Ovary (tissue), 9 donors: ENCODE measurements around the gene RASA3. TPM values are rescaled to one million over a fixed set of nuclear protein-coding genes. Genes with fewer than 3 reads are reported as not detected.

Experiments used
- DNase-seq, 5 donors: peaks; one replicate each; pipeline ENCODE4 v3.0.0-alpha.2; 2019 to 2020
- H3K27ac ChIP-seq, 2 donors: fragments of 200-600 bp; one replicate each; pipeline versions ENCODE4 v1.5.1 to v1.8.0; 2019 to 2022
- H3K27me3 ChIP-seq: fragments of 200-600 bp; one replicate; pipeline ENCODE4 v1.8.0; 2022
- H3K36me3 ChIP-seq: fragments of 200-600 bp; sonication (generic); one replicate; pipeline ENCODE4 v1.5.1; 2019
- H3K4me1 ChIP-seq: one replicate; pipeline ENCODE4 v1.8.1; 2013; ENCODE audit warnings: mild to moderate bottlenecking, moderate library complexity; ENCODE audit not compliant: insufficient read depth
- H3K4me3 ChIP-seq: fragments of 200-600 bp; sonication (generic); one replicate; pipeline ENCODE4 v1.5.1; 2017
- H3K9me3 ChIP-seq, 2 donors: fragments of 200-600 bp in 1 of 2; sonication (generic) in 1 of 2; one replicate each; pipeline versions ENCODE4 v1.5.1 to v1.8.1; 2013 to 2019; ENCODE audit warnings: mild to moderate bottlenecking in 1 of 2, moderate library complexity in 1 of 2
- EP300 ChIP-seq: sonication (generic); formaldehyde crosslinking; IDR thresholded peaks from one replicate; pipeline ENCODE4 v1.6.1; 2017; ENCODE audit warnings: antibody characterized with exemption
- POLR2A ChIP-seq: fragments of 450-650 bp; IDR thresholded peaks from one replicate; pipeline ENCODE4 v1.6.1; 2017; ENCODE audit warnings: antibody characterized with exemption, mild to moderate bottlenecking, moderate library complexity
- WGBS, 3 donors: extraction: QIAGEN DNeasy Blood & Tissue Kit in 1 of 3; methylation state at CpG; one replicate each; pipeline versions ENCODE4 v1.1.5 to v1.1.7; 2013 to 2017; 5-methylcytosine and 5-hydroxymethylcytosine counted together
- intact Hi-C, 4 donors: fragments of 100-400 bp; cut with DNase I; formaldehyde crosslinking; loops; one replicate each; pipeline versions ENCODE4 v1.11.0 to v1.15.1; 2022 to 2023
- polyA plus RNA-seq, 2 donors: library from polyadenylated mRNA; stranded (reverse); fragments of 200-250 nt in 1 of 2; fragments of 350-450 nt in 1 of 2; fragmentation: Illumina TruSeq in 1 of 2; extraction: RNeasy Lipid Tissue Mini Kit (QIAGEN cat#74804) in 1 of 2; gene quantifications; one replicate each; pipeline ENCODE4 v1.2.3, GENCODE V29; 2013 to 2014
- total RNA-seq, 7 donors: library from RNA; depleted of rRNA in 2 of 7; stranded (reverse); fragments of >200 nt in 2 of 7; fragmentation: NEBNext Ultra II Directional in 3 of 7; extraction: Animal tissue kit (Norgen Biotek cat#: 25700) in 3 of 7; gene quantifications; one replicate each; pipeline versions ENCODE4 v1.1.0 to v1.2.4, GENCODE V29; 2016 to 2023
- TF ChIP-seq, protein P1 (sequence below), 3 donors: fragments of 450-650 bp in 2 of 3; fragments of 200-600 bp in 1 of 3; IDR thresholded peaks; one replicate each; pipeline versions ENCODE4 v1.5.1 to v1.8.0; 2016 to 2022; ENCODE audit warnings: antibody characterized with exemption in 3 of 3, mild to moderate bottlenecking in 1 of 3
- donor health status: DM: no; HTN: no; CAD: no; lungs with moderate emphysema.
- donor health status: DM: no; HTN: no; CAD: no.
- donor health status: Bipolar disorder and iron deficiency.
- donor health status: DM: yes; HTN: yes; CAD: no.
- donor health status: DM: no; HTN: no; CAD: no.
- donor health status: DM: yes; HTN: yes; CAD: no.

RASA3 gene
- total and polyA plus RNA-seq, 9 donors: 5.4 to 16.9 (median 9.4) TPM

DNA sequence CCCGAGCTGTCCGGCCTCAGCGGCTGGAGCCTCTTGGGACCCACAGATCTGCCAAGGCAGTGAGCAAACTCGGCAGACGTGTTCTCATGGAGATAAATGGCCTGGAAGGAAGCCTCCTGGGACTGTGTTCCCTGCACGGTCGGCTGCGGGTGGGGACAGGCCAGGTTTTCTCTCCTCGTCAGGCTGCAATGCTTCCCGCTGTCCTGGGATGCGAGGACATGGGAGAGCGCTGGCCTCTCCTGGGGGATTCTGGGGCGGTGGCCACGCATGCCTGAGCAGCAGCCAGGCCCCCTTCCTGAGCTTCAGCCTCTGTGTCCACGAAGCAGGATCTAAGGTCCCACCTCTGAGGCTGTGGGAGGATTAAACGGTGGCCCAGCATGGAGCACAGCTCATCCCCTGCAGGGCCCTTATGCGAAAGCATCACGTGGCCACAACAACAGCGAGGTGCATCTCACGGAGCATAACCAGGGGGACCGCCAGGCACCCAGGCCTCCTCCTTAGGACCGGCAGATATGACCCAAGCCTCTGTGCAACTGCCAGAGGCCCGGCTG is 137.3 kb downstream of the RASA3 start:
- DNase-seq: no peak
- intact Hi-C loops: no loop called here
- no peak overlapping the region for H3K27ac ChIP-seq
- TF ChIP-seq POLR2A: no peak
- TF ChIP-seq, protein P1, sequence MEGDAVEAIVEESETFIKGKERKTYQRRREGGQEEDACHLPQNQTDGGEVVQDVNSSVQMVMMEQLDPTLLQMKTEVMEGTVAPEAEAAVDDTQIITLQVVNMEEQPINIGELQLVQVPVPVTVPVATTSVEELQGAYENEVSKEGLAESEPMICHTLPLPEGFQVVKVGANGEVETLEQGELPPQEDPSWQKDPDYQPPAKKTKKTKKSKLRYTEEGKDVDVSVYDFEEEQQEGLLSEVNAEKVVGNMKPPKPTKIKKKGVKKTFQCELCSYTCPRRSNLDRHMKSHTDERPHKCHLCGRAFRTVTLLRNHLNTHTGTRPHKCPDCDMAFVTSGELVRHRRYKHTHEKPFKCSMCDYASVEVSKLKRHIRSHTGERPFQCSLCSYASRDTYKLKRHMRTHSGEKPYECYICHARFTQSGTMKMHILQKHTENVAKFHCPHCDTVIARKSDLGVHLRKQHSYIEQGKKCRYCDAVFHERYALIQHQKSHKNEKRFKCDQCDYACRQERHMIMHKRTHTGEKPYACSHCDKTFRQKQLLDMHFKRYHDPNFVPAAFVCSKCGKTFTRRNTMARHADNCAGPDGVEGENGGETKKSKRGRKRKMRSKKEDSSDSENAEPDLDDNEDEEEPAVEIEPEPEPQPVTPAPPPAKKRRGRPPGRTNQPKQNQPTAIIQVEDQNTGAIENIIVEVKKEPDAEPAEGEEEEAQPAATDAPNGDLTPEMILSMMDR (IDR thresholded peaks at IDR 0.05): no peak
- no peak for TF ChIP-seq EP300
- no peak overlapping the region for H3K4me3 ChIP-seq
- H3K27me3 ChIP-seq: no peaks in the 10 kb centered on the region
- H3K36me3 ChIP-seq: no peaks in the 10 kb centered on the region
- 84 to 87% (median 87%) methylated on average over 22 to 23 of the region's 23 CpGs for WGBS, 3 donors
- H3K4me1 ChIP-seq: peaks cover 12% of the 10 kb centered on the region
- H3K9me3 ChIP-seq: no peaks in the 10 kb centered on the region

GRCh38 chr13:113992276-113993005 is 140.0 kb downstream of the RASA3 start:
- intact Hi-C loops: no loop called here
- DNase-seq: no peak
- H3K27ac ChIP-seq: no peak overlapping the region
- H3K9me3 ChIP-seq: no peaks in the 10 kb centered on the region
- TF ChIP-seq POLR2A (no peak), EP300 (no peak)
- TF ChIP-seq, protein P1 (IDR thresholded peaks at IDR 0.05): no peak
- no peaks in the 10 kb centered on the region for H3K27me3 ChIP-seq
- no peaks in the 10 kb centered on the region for H3K36me3 ChIP-seq
- H3K4me1 ChIP-seq: no peaks in the 10 kb centered on the region
- H3K4me3 ChIP-seq: no peak overlapping the region
- WGBS, 3 donors: 75 to 85% (median 81%) methylated on average over 21 of the region's 21 CpGs

DNA sequence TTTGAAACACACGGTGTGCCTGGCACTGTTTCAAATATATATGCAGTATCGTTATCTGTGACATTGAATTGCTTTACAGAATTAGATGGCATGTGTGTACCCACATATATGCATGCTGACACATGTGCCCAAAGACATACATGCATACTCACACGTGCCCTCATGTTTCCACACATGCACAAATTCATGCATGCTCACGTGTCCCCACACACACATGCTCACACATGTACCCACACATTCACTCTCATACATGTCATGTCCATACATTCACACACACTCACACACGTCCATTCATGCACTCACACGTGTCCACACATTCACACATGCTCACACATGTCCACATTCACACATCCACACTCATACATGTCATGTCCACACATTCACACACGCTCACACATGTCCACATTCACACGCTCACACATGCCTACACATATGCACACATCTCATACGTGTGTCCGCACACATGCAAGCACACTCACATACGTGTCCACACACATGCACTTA is 140.7 kb downstream of the RASA3 start:
- intact Hi-C loops: no loop called here
- Histone ChIP-seq H3K27me3 (no peaks in the 10 kb centered on the region), H3K27ac (no peak overlapping the region), H3K36me3 (no peaks in the 10 kb centered on the region), H3K9me3 (no peaks in the 10 kb centered on the region), H3K4me1 (no peaks in the 10 kb centered on the region), H3K4me3 (no peak overlapping the region)
- TF ChIP-seq POLR2A: no peak
- no peak for TF ChIP-seq EP300
- TF ChIP-seq, protein P1 (IDR thresholded peaks at IDR 0.05): no peak
- WGBS, 3 donors: 89 to 92% (median 91%) methylated on average over 11 of the region's 11 CpGs
- no peak for DNase-seq

GRCh38 chr13:113991191-113991669 is 141.2 kb downstream of the RASA3 start:
- H3K4me1 ChIP-seq: no peaks in the 10 kb centered on the region
- WGBS, 3 donors: 65 to 75% (median 69%) methylated on average over 8 to 10 of the region's 10 CpGs
- no peaks in the 10 kb centered on the region for H3K36me3 ChIP-seq
- H3K27me3 ChIP-seq: no peaks in the 10 kb centered on the region
- H3K27ac ChIP-seq: no peak overlapping the region
- no peak overlapping the region for H3K4me3 ChIP-seq
- H3K9me3 ChIP-seq: no peaks in the 10 kb centered on the region
- TF ChIP-seq POLR2A: no peak
- no peak for TF ChIP-seq EP300
- TF ChIP-seq, protein P1 (IDR thresholded peaks at IDR 0.05): no peak
- intact Hi-C loops: no loop called here
- DNase-seq: no peak
